BJ (cell line): ENCODE results near the gene HOXC11. TPM values are rescaled to one million over a fixed set of nuclear protein-coding genes. Genes with fewer than 3 reads are reported as not detected.

Source experiments
- CTCF ChIA-PET: fragments of 350-600 bp; formaldehyde crosslinking; extraction: SDS; loops from one replicate; lab custom pipeline; 2021; ENCODE audit warnings: antibody characterized with exemption, inconsistent platforms; lab: Yijun Ruan, JAX
- POLR2A ChIA-PET: fragments of 300-600 bp; sonication (Branson Sonifier 250); formaldehyde crosslinking; extraction: SDS; loops from one replicate; lab custom pipeline; 2021; ENCODE audit warnings: antibody characterized with exemption; lab: Charles Lee
- DNase-seq: peaks from one replicate; pipeline ENCODE4 v3.0.0-alpha.2; 2011; ENCODE audit warnings: low read depth
- H3K27me3 ChIP-seq: 2 replicates; pipeline ENCODE4 v1.6.0; 2011; ENCODE audit warnings: low read length; ENCODE audit not compliant: control insufficient read depth, insufficient read depth
- H3K36me3 ChIP-seq: 2 replicates; pipeline ENCODE4 v1.5.1; 2011; ENCODE audit warnings: low read length; ENCODE audit not compliant: control insufficient read depth, insufficient read depth
- H3K4me3 ChIP-seq: 2 replicates; pipeline ENCODE4 v1.5.1; 2011; ENCODE audit warnings: low read depth, mild to moderate bottlenecking, control low read depth, low read length
- polyA plus RNA-seq: library from polyadenylated mRNA; depleted of rRNA; stranded (reverse); fragments of >200 nt; gene quantifications from 2 replicates; pipeline ENCODE4 v1.2.3, GENCODE V29; 2011
- TF ChIP-seq, protein P1 (sequence below): IDR thresholded peaks from 2 replicates; pipeline ENCODE4 v1.5.1; 2011; ENCODE audit warnings: low read depth, mild to moderate bottlenecking, control low read depth, inconsistent platforms, low read length, moderate library complexity; ENCODE audit not compliant: insufficient read depth

HOXC11 gene
- polyA plus RNA-seq, 1 experiment, result 4.9 TPM

DNA sequence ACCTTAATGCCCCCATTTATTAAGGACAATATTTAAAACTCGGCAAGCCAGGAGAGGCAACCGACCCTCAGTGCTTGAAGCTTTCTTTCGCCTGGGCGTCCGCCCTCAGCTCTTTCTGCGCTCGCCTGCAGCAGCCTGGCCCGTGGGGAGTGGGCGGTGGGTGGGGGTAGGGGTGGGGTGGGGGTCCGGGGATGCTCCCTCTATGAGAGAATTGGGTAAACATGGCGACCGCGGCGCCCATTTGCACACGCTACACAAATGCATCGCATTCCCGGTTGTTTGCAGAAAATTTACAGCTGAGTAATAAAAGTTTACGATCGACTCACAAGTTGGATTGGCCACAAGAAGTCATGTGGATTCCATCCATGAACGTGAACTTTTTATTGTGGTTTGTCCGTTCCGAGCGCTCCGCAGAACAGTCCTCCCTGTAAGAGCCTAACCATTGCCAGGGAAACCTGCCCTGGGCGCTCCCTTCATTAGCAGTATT, 43.6 kb downstream of the HOXC11 start:
- Histone ChIP-seq H3K36me3 (no peaks in the 10 kb centered on the region), H3K4me3 (peak overlapping the region; percentile 72), H3K27me3 (peaks cover 11% of the 10 kb centered on the region)
- ChIA-PET CTCF (interaction anchor here (1.3 to 2.9 kb wide), 8 partner anchors 10 to 199 kb away, joined by 4 to 22 read pairs (median 12); partner anchors contain the start of genes HOXC11, HOXC8 and HOXC9), POLR2A (interaction anchor here (0.8 kb wide), 1 partner anchor 10 kb away, joined by 4 read pairs; no protein-coding TSS in a partner anchor)
- peak; percentile 52 for DNase-seq
- TF ChIP-seq, protein P1, sequence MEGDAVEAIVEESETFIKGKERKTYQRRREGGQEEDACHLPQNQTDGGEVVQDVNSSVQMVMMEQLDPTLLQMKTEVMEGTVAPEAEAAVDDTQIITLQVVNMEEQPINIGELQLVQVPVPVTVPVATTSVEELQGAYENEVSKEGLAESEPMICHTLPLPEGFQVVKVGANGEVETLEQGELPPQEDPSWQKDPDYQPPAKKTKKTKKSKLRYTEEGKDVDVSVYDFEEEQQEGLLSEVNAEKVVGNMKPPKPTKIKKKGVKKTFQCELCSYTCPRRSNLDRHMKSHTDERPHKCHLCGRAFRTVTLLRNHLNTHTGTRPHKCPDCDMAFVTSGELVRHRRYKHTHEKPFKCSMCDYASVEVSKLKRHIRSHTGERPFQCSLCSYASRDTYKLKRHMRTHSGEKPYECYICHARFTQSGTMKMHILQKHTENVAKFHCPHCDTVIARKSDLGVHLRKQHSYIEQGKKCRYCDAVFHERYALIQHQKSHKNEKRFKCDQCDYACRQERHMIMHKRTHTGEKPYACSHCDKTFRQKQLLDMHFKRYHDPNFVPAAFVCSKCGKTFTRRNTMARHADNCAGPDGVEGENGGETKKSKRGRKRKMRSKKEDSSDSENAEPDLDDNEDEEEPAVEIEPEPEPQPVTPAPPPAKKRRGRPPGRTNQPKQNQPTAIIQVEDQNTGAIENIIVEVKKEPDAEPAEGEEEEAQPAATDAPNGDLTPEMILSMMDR, result no peak

DNA sequence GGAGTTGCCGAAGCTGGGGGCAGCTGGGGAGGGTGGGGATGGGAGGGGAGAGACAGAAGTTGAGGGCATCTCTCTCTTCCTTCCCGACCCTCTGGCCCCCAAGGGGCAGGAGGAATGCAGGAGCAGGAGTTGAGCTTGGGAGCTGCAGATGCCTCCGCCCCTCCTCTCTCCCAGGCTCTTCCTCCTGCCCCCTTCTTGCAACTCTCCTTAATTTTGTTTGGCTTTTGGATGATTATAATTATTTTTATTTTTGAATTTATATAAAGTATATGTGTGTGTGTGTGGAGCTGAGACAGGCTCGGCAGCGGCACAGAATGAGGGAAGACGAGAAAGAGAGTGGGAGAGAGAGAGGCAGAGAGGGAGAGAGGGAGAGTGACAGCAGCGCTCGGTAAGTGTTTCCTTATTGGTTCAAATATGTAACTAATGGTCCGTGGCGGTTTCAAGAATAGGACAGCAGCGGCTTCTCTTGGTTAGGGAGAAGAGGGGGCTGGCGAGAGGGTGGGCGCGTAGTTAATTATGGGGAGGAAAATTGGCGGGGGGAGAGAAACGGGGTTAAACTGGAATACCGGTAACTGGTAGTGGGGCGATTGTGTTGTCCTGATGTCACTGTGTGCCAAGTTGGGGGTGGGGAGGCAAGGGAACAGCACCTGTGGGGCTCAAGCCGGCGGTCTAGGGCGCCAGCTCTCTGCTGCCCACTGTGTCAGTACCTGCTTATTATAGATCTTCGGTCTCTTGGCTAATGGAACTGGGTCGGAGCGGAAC, 44.3 kb downstream of the HOXC11 start:
- ChIA-PET CTCF (interaction anchor here (1.0 to 2.9 kb wide), 10 partner anchors 11 to 198 kb away, joined by 3 to 22 read pairs (median 9); partner anchors contain the start of genes HOXC11, HOXC8 and HOXC9), POLR2A (interaction anchor here (0.5 to 0.8 kb wide), 4 partner anchors 8 to 16 kb away, joined by 3 to 9 read pairs (median 4); partner anchors contain the start of genes HOXC5 and HOXC8)
- Histone ChIP-seq H3K27me3 (peaks cover 11% of the 10 kb centered on the region), H3K36me3 (no peaks in the 10 kb centered on the region), H3K4me3 (peak overlapping the region; percentile 72)
- TF ChIP-seq, protein P1, result peak; percentile 17; the same call in 1 of the 2 replicates
- no peak for DNase-seq

GRCh38 chr12:54017878-54018467, 45.0 kb downstream of the HOXC11 start:
- TF ChIP-seq, protein P1, result no peak
- Histone ChIP-seq H3K27me3 (peaks cover 13% of the 10 kb centered on the region), H3K36me3 (no peaks in the 10 kb centered on the region), H3K4me3 (peak overlapping the region; percentile 72)
- ChIA-PET CTCF (interaction anchor here (1.0 to 2.9 kb wide), 8 partner anchors 12 to 190 kb away, joined by 3 to 22 read pairs (median 9); partner anchors contain the start of genes HOXC11, HOXC8 and HOXC9), POLR2A (interaction anchor here (0.6 kb wide), 2 partner anchors 9 to 15 kb away, joined by 3 to 9 read pairs; partner anchors contain the start of genes HOXC5 and HOXC8)
- DNase-seq, result no peak

- TF ChIP-seq, protein P1, result no peak
- Histone ChIP-seq H3K4me3 (peak overlapping the region; percentile 72), H3K27me3 (peaks cover 13% of the 10 kb centered on the region), H3K36me3 (no peaks in the 10 kb centered on the region)
- POLR2A ChIA-PET, result no interaction called here
- no peak for DNase-seq
- CTCF ChIA-PET, result interaction anchor here (2.9 kb wide), 1 partner anchor 183 kb away, joined by 18 read pairs; no protein-coding TSS in a partner anchor
These were observed 45.6 kb downstream of the HOXC11 start for GRCh38 chr12:54018468-54018984.
